HepG2 (cell line): ENCODE data around the gene CLASP1. TPM values are rescaled to one million over a fixed set of nuclear protein-coding genes. Genes with fewer than 3 reads are reported as not detected.

Experiments used
- ATAC-seq: fragments of 200-7000 bp; cut with Tn5 transposase; 3 replicates; pipeline ENCODE4 v1.9.1; 2020; ENCODE audit warnings: mild to moderate bottlenecking, moderate library complexity
- BruUV-seq: library from RNA; stranded (reverse); fragments of 400-500 nt; replicated peaks from 2 replicates; lab custom pipeline; 2021; lab: Mats Ljungman, UMichigan
- CTCF ChIA-PET: fragments of 300-600 bp; formaldehyde crosslinking; extraction: SDS; loops from one replicate; lab custom pipeline; 2021; ENCODE audit warnings: low total read pairs, inconsistent platforms, low intra/inter-chr PET ratio; lab: Yijun Ruan, JAX
- POLR2A ChIA-PET: fragments of 350-600 bp; sonication (Branson Sonifier 250); formaldehyde crosslinking; loops from one replicate; lab custom pipeline; 2020; ENCODE audit warnings: antibody characterized with exemption, inconsistent platforms; lab: Yijun Ruan, JAX
- DNase-seq: peaks from one replicate; pipeline ENCODE4 v3.0.0-alpha.2; 2015; ENCODE audit warnings: low spot score
- FAIRE-seq: peaks from 3 replicates; lab custom pipeline; 2011; peaks lifted over from hg19 to GRCh38; lab: Jason Lieb, UNC
- H2AFZ ChIP-seq: one replicate; pipeline ENCODE4 v1.6.1; 2011; ENCODE audit warnings: low read length, inconsistent platforms
- H3K27ac ChIP-seq: fragments of 300-600 bp; 3 replicates; pipeline ENCODE4 v1.8.0; 2011; ENCODE audit warnings: mixed run types, mild to moderate bottlenecking, mixed read lengths, low read length, inconsistent platforms; ENCODE audit not compliant: insufficient read depth; ENCODE audit errors: extremely low read length
- H3K27me3 ChIP-seq, 2 experiments: fragments of 200-600 bp in 1 of 2; 2 replicates in 1 of 2; 3 replicates in 1 of 2; pipeline versions ENCODE4 v1.6.0 to v1.8.0; 2011; ENCODE audit warnings: low read length in 2 of 2, mild to moderate bottlenecking in 2 of 2, moderate library complexity in 2 of 2, inconsistent platforms in 1 of 2; ENCODE audit not compliant: insufficient read depth in 2 of 2, control insufficient read depth in 1 of 2
- H3K36me3 ChIP-seq, 2 experiments: fragments of 200-600 bp in 1 of 2; replicated peaks in 1 of 2; 2 replicates in 1 of 2; 3 replicates in 1 of 2; pipeline versions ENCODE4 v1.5.1 to v1.8.0; 2011; ENCODE audit warnings: low read length in 2 of 2, inconsistent platforms in 1 of 2; ENCODE audit not compliant: insufficient read depth in 2 of 2, control insufficient read depth in 1 of 2
- H3K4me1 ChIP-seq: 2 replicates; pipeline ENCODE4 v1.5.1; 2012; ENCODE audit warnings: low read length, inconsistent platforms; ENCODE audit not compliant: insufficient read depth
- H3K4me2 ChIP-seq: 2 replicates; pipeline ENCODE4 v1.6.0; 2011; ENCODE audit warnings: low read depth, low read length, inconsistent platforms
- H3K4me3 ChIP-seq, 3 experiments: fragments of 200-600 bp in 1 of 3; sonication (generic), shearing (Covaris generic) in 1 of 3; replicated peaks in 1 of 3; 2 replicates each; pipeline ENCODE4 v1.5.1; 2011 to 2016; ENCODE audit warnings: low read length in 3 of 3, inconsistent platforms in 2 of 3, low read depth in 2 of 3, mild to moderate bottlenecking in 2 of 3, control low read depth in 1 of 3, mixed read lengths in 1 of 3; ENCODE audit not compliant: insufficient read depth in 1 of 3
- H3K79me2 ChIP-seq: one replicate; pipeline ENCODE4 v1.6.1; 2011; ENCODE audit warnings: low read length, inconsistent platforms; ENCODE audit not compliant: insufficient read depth
- H3K9ac ChIP-seq: 2 replicates; pipeline ENCODE4 v1.6.0; 2011; ENCODE audit warnings: mild to moderate bottlenecking, low read depth, low read length, inconsistent platforms; ENCODE audit not compliant: insufficient read depth
- H3K9me3 ChIP-seq: 2 replicates; pipeline ENCODE4 v1.5.1; 2012; ENCODE audit warnings: mild to moderate bottlenecking, low read length
- H4K20me1 ChIP-seq: 2 replicates; pipeline ENCODE4 v1.6.0; 2011; ENCODE audit warnings: inconsistent platforms, mild to moderate bottlenecking, low read length, moderate library complexity; ENCODE audit not compliant: insufficient read depth
- CENPX ChIP-seq: sonication (generic); formaldehyde crosslinking; IDR thresholded peaks from 2 replicates; pipeline ENCODE4 v1.9.0; 2021; ENCODE audit warnings: mild to moderate bottlenecking, missing genetic modification reagents, moderate library complexity
- FOXO1 ChIP-seq: sonication (generic); formaldehyde crosslinking; IDR thresholded peaks from 2 replicates; pipeline ENCODE4 v1.4.0; 2020; ENCODE audit warnings: missing genetic modification reagents
- HHEX ChIP-seq: IDR thresholded peaks from 2 replicates; pipeline ENCODE4 v1.6.1; 2016; ENCODE audit warnings: control low read depth
- KAT8 ChIP-seq: IDR thresholded peaks from 2 replicates; pipeline ENCODE4 v1.6.1; 2016; ENCODE audit warnings: missing genetic modification reagents, missing compliant biosample characterization
- KDM2A ChIP-seq: sonication (generic); formaldehyde crosslinking; IDR thresholded peaks from 2 replicates; pipeline ENCODE4 v1.4.0; 2020; ENCODE audit warnings: low read depth, missing genetic modification reagents, borderline replicate concordance
- NFKBIZ ChIP-seq: IDR thresholded peaks from 2 replicates; pipeline ENCODE4 v1.6.1; 2018; ENCODE audit warnings: missing genetic modification reagents, missing compliant biosample characterization
- ZBTB42 ChIP-seq: sonication (generic); formaldehyde crosslinking; IDR thresholded peaks from 2 replicates; pipeline ENCODE4 v1.5.0; 2020; ENCODE audit warnings: mild to moderate bottlenecking, missing genetic modification reagents
- ZFY ChIP-seq: sonication (generic); formaldehyde crosslinking; IDR thresholded peaks from 2 replicates; pipeline ENCODE4 v1.4.0; 2020; ENCODE audit warnings: missing genetic modification reagents
- ZNF3 ChIP-seq: IDR thresholded peaks from 2 replicates; pipeline ENCODE4 v1.7.0; 2017; ENCODE audit warnings: inconsistent platforms
- ZNF724P ChIP-seq: sonication (generic); formaldehyde crosslinking; IDR thresholded peaks from 2 replicates; pipeline ENCODE4 v1.8.0; 2022; ENCODE audit warnings: missing genetic modification reagents, borderline replicate concordance
- ZNF839 ChIP-seq: sonication (generic); formaldehyde crosslinking; IDR thresholded peaks from 2 replicates; pipeline ENCODE4 v1.4.0; 2020; ENCODE audit warnings: missing genetic modification reagents, mild to moderate bottlenecking, borderline replicate concordance
- WGBS: methylation state at CpG from one replicate; pipeline ENCODE4 v1.1.6; 2017; ENCODE audit warnings: low lambda C conversion rate; 5-methylcytosine and 5-hydroxymethylcytosine counted together
- in situ Hi-C: cut with HindIII; loops from 2 replicates; pipeline ENCODE4 v1.10.0; 2017; ENCODE audit warnings: low pct_unique_long_range_greater_than_20kb; ENCODE audit not compliant: extremely low pct_ligation_motif_present
- intact Hi-C: fragments of 100-400 bp; cut with micrococcal nuclease; formaldehyde crosslinking; loops from one replicate; pipeline ENCODE4 v1.10.0; 2022; ENCODE audit not compliant: unreplicated experiment
- polyA plus RNA-seq, 8 experiments: library from polyadenylated mRNA; depleted of rRNA in 3 of 8; stranded (reverse) in 7 of 8; unstranded in 1 of 8; fragments of >200 nt; fragmentation: Illumina TruSeq in 4 of 8; extraction: Trizol in 4 of 8; gene quantifications; 2 replicates each; pipeline versions ENCODE4 v1.2.1 to v1.2.3, GENCODE V29; 2011 to 2016; ENCODE audit warnings: low read depth in 4 of 8, missing spikeins in 1 of 8, mixed read lengths in 1 of 8; ENCODE audit not compliant: insufficient read depth in 1 of 8
- total RNA-seq, 5 experiments: library from RNA; depleted of rRNA; stranded (reverse); fragments of >200 nt; fragmentation: Illumina TruSeq; extraction: Trizol; gene quantifications; 2 replicates each; pipeline ENCODE4 v1.2.3, GENCODE V29; 2016; ENCODE audit warnings: low read depth in 1 of 5
- TF ChIP-seq, protein P1 (sequence below): sonication (generic); formaldehyde crosslinking; IDR thresholded peaks from 2 replicates; pipeline ENCODE4 v1.5.1; 2020; ENCODE audit warnings: missing genetic modification reagents, mild to moderate bottlenecking, borderline replicate concordance
- TF ChIP-seq, protein P2 (sequence below): sonication (generic); formaldehyde crosslinking; IDR thresholded peaks from 2 replicates; pipeline ENCODE4 v1.9.0; 2022; ENCODE audit warnings: missing genetic modification reagents, mild to moderate bottlenecking, borderline replicate concordance
- TF ChIP-seq, protein P3 (sequence below): sonication (generic); formaldehyde crosslinking; IDR thresholded peaks from 2 replicates; pipeline ENCODE4 v1.8.1; 2023; ENCODE audit warnings: missing genetic modification reagents, inconsistent platforms, borderline replicate concordance
- TF ChIP-seq, protein P4 (sequence below): sonication (generic); formaldehyde crosslinking; IDR thresholded peaks from 2 replicates; pipeline ENCODE4 v1.5.0; 2020; ENCODE audit warnings: missing genetic modification reagents

Gene CLASP1
- total and polyA plus RNA-seq, 2 of the 13 experiments (the other 11 are each of a cell fraction or from before 2014, with no cell fraction given): 11.7 to 47.9 TPM

DNA sequence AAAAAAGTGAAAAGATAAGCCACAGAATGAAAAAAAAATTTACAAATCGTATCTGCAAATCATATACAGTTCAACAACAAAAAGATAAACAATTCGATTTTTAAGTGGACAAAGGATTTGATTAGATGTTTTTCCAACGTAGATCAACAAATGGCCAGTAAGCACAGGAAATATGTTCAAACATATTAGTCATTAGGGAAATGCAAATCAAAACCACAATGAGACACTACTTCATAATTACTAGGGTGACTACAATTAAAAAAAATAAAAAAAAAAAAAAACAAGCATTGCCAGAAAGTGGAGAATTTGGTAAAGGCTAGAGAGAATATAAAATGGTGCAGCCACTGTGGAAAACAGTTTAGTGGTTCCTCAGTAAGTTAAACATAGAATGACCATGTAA is 156.9 kb downstream of the CLASP1 start:
- TF ChIP-seq, protein P1, sequence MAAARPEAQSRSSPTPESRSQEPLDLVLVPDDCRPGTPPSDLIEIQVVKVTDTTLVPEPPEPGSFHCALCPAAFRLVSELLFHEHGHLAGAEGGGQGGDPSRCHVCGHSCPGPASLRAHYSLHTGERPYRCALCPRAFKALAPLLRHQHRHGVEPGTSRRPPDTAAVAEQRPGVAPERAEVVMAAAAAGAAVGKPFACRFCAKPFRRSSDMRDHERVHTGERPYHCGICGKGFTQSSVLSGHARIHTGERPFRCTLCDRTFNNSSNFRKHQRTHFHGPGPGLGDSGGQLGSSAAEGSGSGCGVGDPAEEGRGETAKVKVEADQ: no peak
- TF ChIP-seq ZNF3 (no peak), KAT8 (CRISPR knock-in tag) (no peak), ZFY (no peak), KDM2A (CRISPR knock-in tag) (no peak)
- ChIA-PET CTCF (no interaction called here), POLR2A (no interaction called here)
- in situ Hi-C loops: no loop called here
- Histone ChIP-seq H3K27me3 (no peaks in the 10 kb centered on the region), H3K36me3 (peaks cover 2 to 12% of the 10 kb centered on the region in 2 experiments; a peak in 3 of 5 replicates), H3K4me2 (no peak overlapping the region), H3K27ac (no peak overlapping the region), H4K20me1 (peaks cover 7% of the 10 kb centered on the region; the same call in 1 of the 2 replicates), H3K9ac (no peak overlapping the region), H3K4me3 (no peak overlapping the region), H3K79me2 (peaks cover 16% of the 10 kb centered on the region), H2AFZ (no peak overlapping the region), H3K4me1 (peaks cover 16% of the 10 kb centered on the region), H3K9me3 (no peaks in the 10 kb centered on the region)
- WGBS: 99% methylated on average over 3 of the region's 3 CpGs
- intact Hi-C loops: no loop called here
- no peak for DNase-seq
- BruUV-seq: no TSS peak
- no peak for ATAC-seq
- peak; percentile 15 for FAIRE-seq

DNA sequence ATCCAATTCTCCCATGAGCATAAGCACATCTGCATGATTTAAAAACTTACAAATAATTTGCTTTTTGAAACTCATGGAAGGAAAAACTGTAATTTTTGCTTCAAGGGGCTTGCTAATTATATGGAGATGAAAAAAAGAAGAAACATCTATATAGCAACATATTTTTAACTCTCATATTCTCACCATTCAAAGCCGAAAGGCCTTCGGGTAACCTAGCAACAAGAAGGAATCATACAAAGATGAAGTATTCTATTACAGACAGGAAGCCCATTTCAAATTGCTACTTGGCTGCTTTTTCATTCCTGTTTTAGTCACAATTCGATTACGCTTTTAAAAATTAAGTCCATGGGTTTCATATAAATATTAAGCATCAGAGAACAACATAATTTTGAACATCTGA is 157.7 kb downstream of the CLASP1 start:
- Histone ChIP-seq H3K36me3 (peaks cover 2 to 8% of the 10 kb centered on the region in 2 experiments; a peak in 3 of 5 replicates), H3K9ac (no peak overlapping the region), H4K20me1 (peaks cover 7% of the 10 kb centered on the region; the same call in 1 of the 2 replicates), H3K27ac (no peak overlapping the region), H3K27me3 (no peaks in the 10 kb centered on the region), H3K4me3 (no peak overlapping the region), H3K9me3 (no peaks in the 10 kb centered on the region), H3K79me2 (peaks cover 19% of the 10 kb centered on the region), H3K4me1 (peaks cover 16% of the 10 kb centered on the region), H2AFZ (no peak overlapping the region), H3K4me2 (no peak overlapping the region)
- POLR2A ChIA-PET: no interaction called here
- ATAC-seq (no peak), DNase-seq (no peak), FAIRE-seq (no peak)
- intact Hi-C loops (no loop called here), in situ Hi-C loops (no loop called here)
- WGBS: 99% methylated on average over 4 of the region's 4 CpGs
- no TSS peak for BruUV-seq
- CTCF ChIA-PET: no interaction called here
- no peak for TF ChIP-seq CENPX (CRISPR knock-in tag)
- TF ChIP-seq HHEX (CRISPR knock-in tag): no peak
- no peak for TF ChIP-seq ZBTB42
- TF ChIP-seq NFKBIZ: no peak
- TF ChIP-seq, protein P2, sequence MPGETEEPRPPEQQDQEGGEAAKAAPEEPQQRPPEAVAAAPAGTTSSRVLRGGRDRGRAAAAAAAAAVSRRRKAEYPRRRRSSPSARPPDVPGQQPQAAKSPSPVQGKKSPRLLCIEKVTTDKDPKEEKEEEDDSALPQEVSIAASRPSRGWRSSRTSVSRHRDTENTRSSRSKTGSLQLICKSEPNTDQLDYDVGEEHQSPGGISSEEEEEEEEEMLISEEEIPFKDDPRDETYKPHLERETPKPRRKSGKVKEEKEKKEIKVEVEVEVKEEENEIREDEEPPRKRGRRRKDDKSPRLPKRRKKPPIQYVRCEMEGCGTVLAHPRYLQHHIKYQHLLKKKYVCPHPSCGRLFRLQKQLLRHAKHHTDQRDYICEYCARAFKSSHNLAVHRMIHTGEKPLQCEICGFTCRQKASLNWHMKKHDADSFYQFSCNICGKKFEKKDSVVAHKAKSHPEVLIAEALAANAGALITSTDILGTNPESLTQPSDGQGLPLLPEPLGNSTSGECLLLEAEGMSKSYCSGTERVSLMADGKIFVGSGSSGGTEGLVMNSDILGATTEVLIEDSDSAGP (CRISPR knock-in tag): no peak
- TF ChIP-seq, protein P3, sequence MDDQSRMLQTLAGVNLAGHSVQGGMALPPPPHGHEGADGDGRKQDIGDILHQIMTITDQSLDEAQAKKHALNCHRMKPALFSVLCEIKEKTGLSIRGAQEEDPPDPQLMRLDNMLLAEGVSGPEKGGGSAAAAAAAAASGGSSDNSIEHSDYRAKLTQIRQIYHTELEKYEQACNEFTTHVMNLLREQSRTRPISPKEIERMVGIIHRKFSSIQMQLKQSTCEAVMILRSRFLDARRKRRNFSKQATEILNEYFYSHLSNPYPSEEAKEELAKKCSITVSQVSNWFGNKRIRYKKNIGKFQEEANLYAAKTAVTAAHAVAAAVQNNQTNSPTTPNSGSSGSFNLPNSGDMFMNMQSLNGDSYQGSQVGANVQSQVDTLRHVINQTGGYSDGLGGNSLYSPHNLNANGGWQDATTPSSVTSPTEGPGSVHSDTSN (CRISPR knock-in tag): no peak
- TF ChIP-seq FOXO1 (CRISPR knock-in tag): no peak
- TF ChIP-seq ZNF724P: no peak
- TF ChIP-seq, protein P4, sequence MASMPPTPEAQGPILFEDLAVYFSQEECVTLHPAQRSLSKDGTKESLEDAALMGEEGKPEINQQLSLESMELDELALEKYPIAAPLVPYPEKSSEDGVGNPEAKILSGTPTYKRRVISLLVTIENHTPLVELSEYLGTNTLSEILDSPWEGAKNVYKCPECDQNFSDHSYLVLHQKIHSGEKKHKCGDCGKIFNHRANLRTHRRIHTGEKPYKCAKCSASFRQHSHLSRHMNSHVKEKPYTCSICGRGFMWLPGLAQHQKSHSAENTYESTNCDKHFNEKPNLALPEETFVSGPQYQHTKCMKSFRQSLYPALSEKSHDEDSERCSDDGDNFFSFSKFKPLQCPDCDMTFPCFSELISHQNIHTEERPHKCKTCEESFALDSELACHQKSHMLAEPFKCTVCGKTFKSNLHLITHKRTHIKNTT: no peak
- no peak for TF ChIP-seq ZNF839 (CRISPR knock-in tag)
